IPS-20b (cell line): Measurements from ENCODE around the gene SKOR2.
"Not testable (repeated sequence)": the region's sequence is repeated elsewhere in the genome, so short reads cannot be mapped to it uniquely, and the experiment has no call there.

Experiments used
- H3K27ac ChIP-seq: one replicate; pipeline ENCODE4 v1.5.1; 2013; ENCODE audit warnings: low read length
- H3K27me3 ChIP-seq: 2 replicates; pipeline ENCODE4 v1.6.1; 2013; ENCODE audit warnings: mild to moderate bottlenecking, low read length, inconsistent platforms; ENCODE audit not compliant: insufficient read depth
- H3K36me3 ChIP-seq: 2 replicates; pipeline ENCODE4 v1.6.1; 2013; ENCODE audit warnings: low read depth, mild to moderate bottlenecking, inconsistent platforms, low read length, moderate library complexity; ENCODE audit not compliant: insufficient read depth
- H3K4me1 ChIP-seq: 2 replicates; pipeline ENCODE4 v1.6.1; 2013; ENCODE audit warnings: mild to moderate bottlenecking, control low read depth, inconsistent platforms, low read length, moderate library complexity; ENCODE audit not compliant: insufficient read depth
- H3K4me3 ChIP-seq: 2 replicates; pipeline ENCODE4 v1.5.1; 2013; ENCODE audit warnings: mild to moderate bottlenecking, low read length, inconsistent platforms
- H3K9ac ChIP-seq: 2 replicates; pipeline ENCODE4 v1.6.1; 2013; ENCODE audit warnings: low read depth, mild to moderate bottlenecking, inconsistent platforms, low read length, moderate library complexity
- H3K9me3 ChIP-seq: 2 replicates; pipeline ENCODE4 v1.6.1; 2013; ENCODE audit warnings: mild to moderate bottlenecking, low read depth, low read length, inconsistent platforms; ENCODE audit not compliant: insufficient read depth

Gene SKOR2

GRCh38 chr18:47158404-47158803 lies 93.1 kb downstream of the SKOR2 start:
- not testable (repeated sequence) for H3K27ac ChIP-seq, H3K4me1 ChIP-seq, H3K27me3 ChIP-seq, H3K9ac ChIP-seq, H3K9me3 ChIP-seq, H3K4me3 ChIP-seq
- peaks cover 28% of the 10 kb centered on the region for H3K36me3 ChIP-seq
